Esophagus squamous epithelium (tissue), 4 donors: ENCODE measurements around the gene DOK3.

Experiments used
- POLR2A ChIP-seq, 4 donors: fragments of 450-650 bp; IDR thresholded peaks; one replicate each; pipeline ENCODE4 v1.6.1; 2017; ENCODE audit warnings: antibody characterized with exemption in 4 of 4, mild to moderate bottlenecking in 4 of 4, moderate library complexity in 3 of 4
- TF ChIP-seq, protein P1 (sequence below), 6 experiments: fragments of 450-650 bp in 4 of 6; fragments of 200-600 bp in 2 of 6; sonication (generic) in 2 of 6; IDR thresholded peaks; one replicate each; pipeline ENCODE4 v1.5.1; 2016 to 2019; ENCODE audit warnings: antibody characterized with exemption in 6 of 6, mild to moderate bottlenecking in 4 of 6, moderate library complexity in 4 of 6

GRCh38 chr5:177550122-177550521 is 40.5 kb upstream of the DOK3 start:
- TF ChIP-seq, protein P1, sequence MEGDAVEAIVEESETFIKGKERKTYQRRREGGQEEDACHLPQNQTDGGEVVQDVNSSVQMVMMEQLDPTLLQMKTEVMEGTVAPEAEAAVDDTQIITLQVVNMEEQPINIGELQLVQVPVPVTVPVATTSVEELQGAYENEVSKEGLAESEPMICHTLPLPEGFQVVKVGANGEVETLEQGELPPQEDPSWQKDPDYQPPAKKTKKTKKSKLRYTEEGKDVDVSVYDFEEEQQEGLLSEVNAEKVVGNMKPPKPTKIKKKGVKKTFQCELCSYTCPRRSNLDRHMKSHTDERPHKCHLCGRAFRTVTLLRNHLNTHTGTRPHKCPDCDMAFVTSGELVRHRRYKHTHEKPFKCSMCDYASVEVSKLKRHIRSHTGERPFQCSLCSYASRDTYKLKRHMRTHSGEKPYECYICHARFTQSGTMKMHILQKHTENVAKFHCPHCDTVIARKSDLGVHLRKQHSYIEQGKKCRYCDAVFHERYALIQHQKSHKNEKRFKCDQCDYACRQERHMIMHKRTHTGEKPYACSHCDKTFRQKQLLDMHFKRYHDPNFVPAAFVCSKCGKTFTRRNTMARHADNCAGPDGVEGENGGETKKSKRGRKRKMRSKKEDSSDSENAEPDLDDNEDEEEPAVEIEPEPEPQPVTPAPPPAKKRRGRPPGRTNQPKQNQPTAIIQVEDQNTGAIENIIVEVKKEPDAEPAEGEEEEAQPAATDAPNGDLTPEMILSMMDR (IDR thresholded peaks at IDR 0.05): no peak
- TF ChIP-seq POLR2A (IDR thresholded peaks at IDR 0.05): no peak
